NCI-H2227 (cell line): ENCODE measurements around the gene TSPAN5.

Experiments
- DNase-seq: peaks from one replicate; lab custom pipeline; 2025; ENCODE audit not compliant: unreplicated experiment; lab: John Stamatoyannopoulos, UW

The TSPAN5 gene

GRCh38 chr4:98620087-98620784 lies 38.2 kb downstream of the TSPAN5 start:
- DNase-seq: no peak

DNA sequence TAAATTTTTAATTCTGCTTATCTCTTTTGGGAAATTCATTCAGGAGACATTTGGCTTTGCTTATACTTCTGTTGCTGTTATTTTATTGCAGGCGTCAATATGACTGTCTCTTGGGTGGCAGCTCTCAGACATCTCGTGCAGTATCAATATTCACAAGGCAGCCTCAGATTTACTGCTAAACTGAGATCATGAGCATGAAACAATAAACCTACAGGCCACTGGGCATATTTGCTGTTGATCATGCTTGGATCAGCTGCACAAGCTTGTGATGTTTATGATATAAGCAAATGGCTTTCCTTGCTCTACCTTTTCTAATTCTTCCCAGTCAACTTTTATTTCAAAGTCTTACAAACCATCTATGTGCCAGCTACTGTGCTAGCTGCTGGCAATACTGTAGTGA lies 39.2 kb downstream of the TSPAN5 start:
- DNase-seq: no peak

DNA sequence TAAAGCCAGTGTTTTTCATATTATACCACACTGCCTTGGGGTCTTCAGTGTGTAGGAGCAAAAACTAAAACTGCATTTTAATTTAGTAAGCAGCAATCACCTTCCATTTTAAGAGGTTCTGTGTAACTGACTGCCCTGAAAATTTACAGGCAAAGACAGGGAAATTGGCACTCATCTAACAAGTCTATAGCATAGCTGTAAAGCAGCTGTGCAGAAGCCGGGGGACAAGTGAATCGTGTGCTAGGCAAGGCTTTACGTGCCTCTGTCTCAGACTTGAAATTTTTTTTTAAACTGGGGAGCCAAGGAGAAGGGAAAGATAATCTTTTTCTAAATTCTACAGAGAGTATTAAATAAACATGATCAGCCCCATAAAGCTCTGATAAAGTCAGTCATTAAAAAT lies 39.7 kb downstream of the TSPAN5 start:
- DNase-seq: no peak

- no peak for DNase-seq
Observed at GRCh38 chr4:98617358-98618047, 40.9 kb downstream of the TSPAN5 start.

GRCh38 chr4:98615991-98616390 lies 42.4 kb downstream of the TSPAN5 start:
- DNase-seq: no peak

- DNase-seq: no peak
Observed at GRCh38 chr4:98614662-98615061, 43.7 kb downstream of the TSPAN5 start.

DNA sequence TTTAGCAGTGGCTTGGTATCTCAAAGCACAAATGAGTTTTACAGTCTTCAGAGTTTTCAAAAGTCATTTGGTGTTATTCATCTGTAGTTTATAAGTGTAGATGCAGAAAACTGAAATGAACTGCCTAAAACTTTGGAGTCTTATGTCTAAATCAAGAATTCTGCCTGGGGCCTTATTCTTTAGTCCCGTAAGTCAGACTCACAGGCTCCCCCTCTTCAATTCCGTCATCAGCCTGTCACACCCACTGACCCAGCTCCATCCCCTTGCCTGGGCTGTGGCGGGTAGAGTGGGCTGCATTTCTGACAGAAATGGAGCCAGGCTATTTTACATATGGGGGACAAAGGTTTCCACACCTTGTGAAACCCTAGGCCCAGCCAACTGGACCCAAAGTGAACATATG lies 44.3 kb downstream of the TSPAN5 start:
- no peak for DNase-seq

DNA sequence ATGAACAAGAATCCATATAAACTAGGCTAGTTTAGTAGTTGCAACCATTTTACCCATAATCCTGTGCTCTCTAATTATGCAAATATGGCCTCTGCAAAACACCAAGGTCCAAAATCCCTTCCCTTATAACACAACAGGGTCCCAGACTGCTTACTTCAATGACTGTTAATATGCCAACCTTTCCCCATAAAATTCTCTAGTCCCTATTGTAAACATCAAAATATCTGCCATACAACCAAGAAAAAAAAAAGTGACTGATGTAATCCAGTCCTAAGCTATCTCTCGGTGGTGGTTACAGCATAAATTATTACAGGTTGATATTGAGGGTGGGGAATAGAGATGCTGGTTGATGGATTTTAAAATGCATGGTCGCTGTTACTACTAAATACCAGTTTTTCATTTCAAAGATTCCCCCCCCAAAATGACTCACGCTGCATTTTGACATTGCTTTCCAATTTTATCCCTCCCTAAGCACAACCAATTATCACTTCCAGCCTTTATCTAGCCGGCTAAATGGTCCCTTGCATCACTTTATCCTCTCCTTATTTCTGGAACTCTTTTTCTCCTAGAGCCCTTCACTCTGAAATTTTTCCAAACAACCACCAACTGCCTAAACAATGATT lies 44.8 kb downstream of the TSPAN5 start:
- no peak for DNase-seq

- peak; percentile 5 for DNase-seq
Observed at GRCh38 chr4:98612318-98613250, 45.8 kb downstream of the TSPAN5 start.

DNA sequence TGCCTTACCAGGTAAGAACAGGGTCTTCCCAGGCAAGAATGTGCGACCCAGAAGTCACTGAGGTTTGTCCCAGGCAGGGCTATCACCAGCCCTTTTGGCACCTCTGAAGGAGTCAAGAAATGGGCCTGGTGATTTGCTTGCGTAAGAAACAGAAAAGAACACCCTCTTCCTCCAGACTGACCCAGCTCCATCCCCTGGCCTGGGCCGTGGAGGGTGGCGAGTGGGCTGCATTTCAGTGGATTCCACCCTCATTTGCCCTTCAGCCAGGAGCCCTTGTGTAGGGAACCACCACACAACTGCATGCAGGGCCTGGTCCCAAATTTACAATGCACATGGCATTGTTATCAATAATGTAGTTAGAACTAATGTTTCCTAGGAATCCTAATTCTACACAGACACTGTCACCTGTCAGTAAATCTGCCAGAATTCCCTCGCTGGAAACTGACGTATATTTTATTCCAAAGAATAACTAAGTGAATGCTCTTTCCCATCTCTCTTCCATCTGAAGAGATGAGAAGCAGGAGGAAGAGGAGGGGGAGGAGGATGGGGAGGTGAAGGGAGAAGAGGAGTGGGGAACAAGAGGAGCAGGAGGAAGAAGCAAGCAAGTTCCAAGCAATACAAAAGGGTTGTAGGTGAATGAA lies 46.6 kb downstream of the TSPAN5 start:
- no peak for DNase-seq

GRCh38 chr4:98610926-98611676 lies 47.3 kb downstream of the TSPAN5 start:
- no peak for DNase-seq

GRCh38 chr4:98610431-98610830 lies 48.0 kb downstream of the TSPAN5 start:
- DNase-seq: no peak

- no peak for DNase-seq
Observed at GRCh38 chr4:98609934-98610333, 48.5 kb downstream of the TSPAN5 start.

DNA sequence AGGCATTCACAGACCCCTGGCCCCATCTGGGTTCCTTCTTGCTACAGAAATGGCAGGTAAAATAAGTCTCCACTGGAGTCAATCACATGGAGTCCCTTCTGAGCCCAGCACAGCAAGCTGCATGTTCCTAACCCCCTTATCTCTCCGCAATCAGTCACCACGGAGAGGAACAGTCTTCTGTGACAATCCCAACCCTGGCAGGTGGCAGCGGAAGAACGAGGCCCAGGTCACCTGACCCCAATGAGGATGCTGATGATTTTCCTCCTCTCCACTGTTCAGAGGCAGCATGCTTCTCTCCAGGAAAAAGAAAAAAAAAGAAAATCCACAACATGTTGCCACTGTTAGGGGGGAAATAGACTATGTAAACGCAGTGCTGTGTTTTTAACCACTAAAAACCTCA lies 50.1 kb downstream of the TSPAN5 start:
- no peak for DNase-seq

DNA sequence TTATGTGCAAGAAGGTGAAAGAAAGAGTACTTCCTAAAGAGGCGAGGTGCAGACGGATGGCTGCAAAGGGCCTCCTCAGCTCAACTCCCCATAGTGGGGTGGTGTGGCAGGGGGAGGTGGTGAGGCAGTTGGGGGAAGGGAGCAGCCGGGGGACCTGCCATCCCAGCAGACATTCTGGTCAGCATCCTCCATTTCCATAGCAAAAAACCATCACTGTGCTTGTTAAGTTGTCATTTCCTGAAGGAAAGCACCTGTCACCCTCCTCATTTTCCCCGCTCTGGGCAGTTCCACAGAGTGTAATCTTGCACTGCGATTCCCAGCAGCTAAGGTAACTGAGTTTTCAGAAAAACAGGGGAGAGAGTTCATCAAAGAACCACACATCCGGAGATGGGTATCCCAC lies 51.5 kb downstream of the TSPAN5 start:
- DNase-seq: no peak

GRCh38 chr4:98605216-98605615 lies 53.2 kb downstream of the TSPAN5 start:
- no peak for DNase-seq

GRCh38 chr4:98604723-98605122 lies 53.7 kb downstream of the TSPAN5 start:
- DNase-seq: no peak

GRCh38 chr4:98603683-98604521 lies 54.5 kb downstream of the TSPAN5 start:
- no peak for DNase-seq

DNA sequence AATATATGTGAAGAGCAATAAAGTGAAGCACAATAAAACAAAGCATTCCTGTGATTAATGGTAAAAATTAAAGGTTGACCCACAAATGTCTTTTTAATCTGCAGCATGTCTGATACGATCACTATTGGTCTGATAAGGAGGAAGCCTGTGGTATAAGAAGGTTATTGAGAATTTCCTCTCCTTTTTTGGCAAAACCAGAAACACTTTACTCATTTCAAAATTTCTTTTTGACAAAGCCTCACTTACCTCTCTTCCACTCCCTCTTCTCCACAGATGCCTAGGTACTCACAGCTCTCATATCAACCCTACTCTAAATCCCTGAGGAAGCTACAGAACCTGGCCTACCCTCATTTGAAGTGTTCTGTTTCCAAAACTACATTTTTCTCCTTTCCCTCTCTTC lies 56.1 kb downstream of the TSPAN5 start:
- no peak for DNase-seq
